ENCODE measurements around the gene NEDD8.
"Not testable (repeated sequence)": the region's sequence is repeated elsewhere in the genome, so short reads cannot be mapped to it uniquely, and the experiment has no call there.

NEDD8 gene

DNA sequence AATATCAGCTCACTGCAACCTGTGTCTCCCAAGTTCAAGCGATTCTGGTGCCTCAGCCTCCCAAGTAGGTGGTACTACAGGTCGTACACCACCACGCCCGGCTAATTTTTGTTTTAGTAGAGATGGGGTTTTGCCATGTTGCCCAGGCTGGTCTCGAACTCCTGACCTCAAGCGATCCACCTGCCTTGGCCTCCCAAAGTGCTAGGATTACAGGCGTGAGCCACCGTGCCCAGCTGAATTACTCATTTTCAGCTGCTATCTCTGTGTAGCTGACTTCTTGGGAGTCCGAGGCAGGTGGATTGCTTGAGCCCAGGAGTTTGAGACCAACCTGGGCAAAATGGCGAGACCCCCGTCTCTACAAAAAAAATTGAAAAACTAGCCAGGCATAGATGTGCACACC, 13.2 kb upstream of the NEDD8 start:
- DNase-seq = not testable (repeated sequence)

DNA sequence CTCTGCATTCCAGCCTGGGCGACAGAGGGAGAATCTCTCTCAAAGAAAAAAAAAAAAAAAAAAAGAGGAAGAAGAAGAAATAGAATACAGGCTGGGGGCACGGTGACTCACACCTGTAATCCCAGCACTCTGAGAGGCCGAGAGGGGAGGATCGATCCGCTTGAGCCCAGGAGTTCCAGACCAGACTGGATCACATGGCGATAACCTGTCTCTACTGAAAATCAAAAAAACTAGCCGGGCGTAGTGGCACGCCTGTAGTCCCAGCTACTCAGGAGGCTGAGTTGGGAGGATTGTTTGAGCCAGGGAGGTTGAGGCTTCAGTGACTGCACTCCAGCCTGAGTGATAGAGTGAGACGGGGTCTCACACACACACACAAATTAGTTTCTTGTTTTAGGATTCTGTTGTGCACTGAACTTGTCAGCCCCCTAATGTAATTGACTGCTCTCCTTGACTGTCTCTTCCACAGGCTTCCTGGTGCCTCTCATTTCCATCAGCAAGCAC, 11.2 kb upstream of the NEDD8 start:
- no peak for DNase-seq

DNA sequence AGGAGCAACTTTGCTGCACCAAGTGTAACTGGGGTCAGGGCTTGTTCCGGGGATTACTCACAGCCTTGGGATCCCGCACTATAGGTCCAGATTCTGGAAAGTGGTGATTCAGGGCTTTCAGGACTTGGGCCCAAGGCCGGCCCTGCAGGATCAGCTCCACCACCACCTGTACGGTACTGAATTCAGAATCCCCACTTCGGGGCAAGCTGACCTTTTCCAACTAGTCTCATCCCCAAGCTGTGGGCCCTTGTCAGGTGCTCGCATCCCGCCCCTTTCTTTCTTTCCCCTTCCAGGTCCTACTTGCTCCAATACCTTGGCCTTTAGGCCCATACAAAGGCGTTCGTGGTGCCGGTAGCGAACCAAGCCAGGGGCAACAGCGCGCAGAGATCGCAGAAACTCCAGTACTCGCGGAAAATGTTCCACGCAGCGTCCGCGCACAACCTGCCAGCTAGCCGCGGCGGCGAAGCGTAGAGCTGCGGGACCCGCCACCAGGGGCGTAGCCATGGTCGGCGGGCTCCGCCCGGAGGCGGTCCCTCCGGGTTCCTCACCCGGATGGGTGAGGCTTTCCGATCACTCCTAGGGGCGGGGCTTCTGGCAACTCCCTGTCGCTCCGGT, 9.8 kb upstream of the NEDD8 start:
- DNase-seq = peak; percentile 81

DNA sequence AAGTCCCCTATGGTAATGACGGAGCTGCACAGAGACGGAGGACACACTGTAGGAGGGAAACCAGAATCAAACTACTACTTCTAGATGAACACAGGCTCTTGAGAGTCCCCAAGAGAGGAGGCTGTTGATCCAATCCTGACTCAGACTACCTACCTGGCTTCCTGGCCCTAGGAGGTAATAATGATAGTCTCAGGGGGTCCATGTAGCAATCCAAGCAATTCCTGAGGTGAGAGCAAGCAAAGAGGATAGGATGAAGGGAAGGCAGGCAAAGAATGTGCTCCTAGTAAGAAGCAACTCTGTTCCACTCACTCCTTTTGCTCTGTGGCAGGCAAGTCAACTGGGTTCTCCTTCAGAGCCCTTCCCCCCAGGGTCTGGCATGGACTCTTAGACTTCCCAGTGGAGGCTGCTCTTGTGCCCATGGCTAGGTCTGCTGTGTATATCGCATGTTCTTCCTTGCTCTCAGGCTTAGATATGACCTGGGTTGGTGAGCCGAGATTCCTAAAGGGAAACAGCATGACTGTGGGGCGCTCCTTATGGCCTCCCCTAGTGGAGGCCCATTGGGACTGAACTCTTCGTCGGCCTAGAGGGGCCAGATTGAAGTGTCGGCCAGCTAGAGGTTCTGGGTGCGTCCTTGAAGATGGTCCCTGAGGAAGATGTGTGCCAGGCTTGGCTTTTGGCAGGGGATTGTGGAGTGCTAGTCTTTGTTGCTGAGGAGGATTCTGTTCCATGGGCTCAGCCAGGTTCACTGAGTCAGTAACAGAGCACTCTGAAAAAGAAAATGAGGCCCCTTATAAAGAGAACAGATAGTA, 8.1 kb upstream of the NEDD8 start:
- DNase-seq = no peak

DNA sequence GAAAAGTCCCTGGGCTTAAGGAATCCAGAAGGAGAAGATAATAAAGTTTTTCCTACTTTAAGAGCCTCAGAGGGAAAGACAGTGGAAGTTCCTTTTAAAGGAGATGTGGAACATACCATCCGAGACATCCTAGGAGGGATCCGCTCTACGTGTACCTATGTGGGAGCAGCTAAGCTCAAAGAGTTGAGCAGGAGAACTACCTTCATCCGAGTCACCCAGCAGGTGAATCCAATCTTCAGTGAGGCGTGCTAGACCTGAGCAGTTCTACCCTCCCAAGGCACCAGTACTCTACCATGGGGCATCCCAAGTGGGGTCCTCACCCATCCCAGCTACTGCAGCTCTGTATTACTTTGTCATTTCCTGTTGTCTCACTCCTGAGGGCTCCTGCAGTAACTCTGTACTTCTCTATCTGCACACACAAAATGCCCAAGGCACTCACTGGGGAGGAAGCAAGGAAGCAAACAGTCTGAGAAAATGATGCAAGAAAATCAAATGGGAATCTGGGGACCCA, 6.4 kb upstream of the NEDD8 start:
- DNase-seq = no peak

DNA sequence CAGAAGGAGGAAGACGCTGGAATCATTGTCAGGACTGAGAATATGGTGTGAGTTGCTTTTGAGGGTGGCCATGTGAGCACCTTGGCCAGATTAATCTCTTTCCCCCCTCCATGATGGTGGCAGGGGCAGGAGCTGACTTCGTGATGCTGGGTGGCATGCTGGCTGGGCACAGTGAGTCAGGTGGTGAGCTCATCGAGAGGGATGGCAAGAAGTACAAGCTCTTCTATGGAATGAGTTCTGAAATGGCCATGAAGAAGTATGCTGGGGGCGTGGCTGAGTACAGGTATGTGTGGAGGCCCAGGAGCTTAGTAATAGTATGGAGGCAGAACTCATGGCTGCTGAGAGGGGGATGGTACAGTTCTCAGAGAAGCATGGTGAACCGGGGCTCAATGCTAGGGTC, 6.0 kb upstream of the NEDD8 start:
- no peak for DNase-seq

DNA sequence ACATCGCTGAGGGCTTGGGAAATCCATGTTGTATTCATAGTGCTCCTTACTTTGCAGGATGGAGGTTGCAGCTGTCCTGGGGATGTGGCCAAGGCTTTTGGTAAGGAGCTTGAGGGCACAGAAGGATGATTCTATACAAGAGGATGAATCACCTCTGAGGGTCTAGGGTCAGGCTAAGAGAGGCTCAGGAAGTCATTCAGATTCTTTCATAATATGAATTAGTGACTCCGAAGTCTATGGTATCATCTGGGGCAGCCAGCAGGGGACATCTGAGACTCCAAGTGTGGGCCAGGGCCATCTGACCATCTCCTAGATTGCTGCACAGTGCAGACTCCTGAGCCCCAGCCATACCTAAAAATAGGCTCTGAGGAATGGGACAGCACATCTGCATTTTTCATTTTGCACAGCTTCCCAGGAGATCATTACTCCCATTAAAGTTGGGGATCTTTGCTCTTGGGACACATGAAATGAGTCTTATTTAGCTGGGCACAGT, 5.3 kb upstream of the NEDD8 start:
- DNase-seq = no peak

DNA sequence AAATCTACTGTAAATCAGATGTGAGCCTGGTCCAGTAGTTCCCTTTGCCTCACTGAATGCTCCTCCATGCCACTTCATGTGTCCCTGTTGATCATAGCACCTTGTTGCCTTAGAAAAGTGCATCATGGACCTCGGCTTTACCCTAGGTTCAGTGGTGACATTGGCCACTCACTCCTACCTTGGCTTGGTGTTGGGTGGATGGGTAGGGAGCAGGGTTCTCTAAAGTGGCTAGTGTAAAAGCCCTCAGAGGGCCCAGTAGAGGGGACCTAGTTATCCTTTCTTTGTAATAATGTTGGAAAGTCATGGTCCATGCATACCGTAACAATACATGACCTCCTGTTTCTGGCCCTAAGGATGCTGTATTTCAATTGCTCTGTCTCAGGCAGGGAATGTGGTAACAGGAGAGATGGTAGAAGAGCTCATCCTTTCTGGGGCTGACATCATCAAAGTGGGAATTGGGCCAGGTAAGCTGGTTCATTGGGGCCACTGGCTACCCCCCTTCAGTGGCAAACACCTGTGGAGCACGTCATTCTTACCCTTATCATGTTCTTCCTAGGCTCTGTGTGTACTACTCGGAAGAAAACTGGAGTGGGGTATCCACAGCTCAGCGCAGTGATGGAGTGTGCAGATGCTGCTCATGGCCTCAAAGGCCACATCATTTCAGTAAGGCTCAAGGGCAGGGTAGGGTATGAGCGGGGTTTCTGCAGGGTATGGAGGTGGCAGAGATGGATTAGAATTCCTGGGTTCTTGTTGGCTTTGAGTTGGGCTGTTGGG, 4.7 kb upstream of the NEDD8 start:
- DNase-seq = no peak

DNA sequence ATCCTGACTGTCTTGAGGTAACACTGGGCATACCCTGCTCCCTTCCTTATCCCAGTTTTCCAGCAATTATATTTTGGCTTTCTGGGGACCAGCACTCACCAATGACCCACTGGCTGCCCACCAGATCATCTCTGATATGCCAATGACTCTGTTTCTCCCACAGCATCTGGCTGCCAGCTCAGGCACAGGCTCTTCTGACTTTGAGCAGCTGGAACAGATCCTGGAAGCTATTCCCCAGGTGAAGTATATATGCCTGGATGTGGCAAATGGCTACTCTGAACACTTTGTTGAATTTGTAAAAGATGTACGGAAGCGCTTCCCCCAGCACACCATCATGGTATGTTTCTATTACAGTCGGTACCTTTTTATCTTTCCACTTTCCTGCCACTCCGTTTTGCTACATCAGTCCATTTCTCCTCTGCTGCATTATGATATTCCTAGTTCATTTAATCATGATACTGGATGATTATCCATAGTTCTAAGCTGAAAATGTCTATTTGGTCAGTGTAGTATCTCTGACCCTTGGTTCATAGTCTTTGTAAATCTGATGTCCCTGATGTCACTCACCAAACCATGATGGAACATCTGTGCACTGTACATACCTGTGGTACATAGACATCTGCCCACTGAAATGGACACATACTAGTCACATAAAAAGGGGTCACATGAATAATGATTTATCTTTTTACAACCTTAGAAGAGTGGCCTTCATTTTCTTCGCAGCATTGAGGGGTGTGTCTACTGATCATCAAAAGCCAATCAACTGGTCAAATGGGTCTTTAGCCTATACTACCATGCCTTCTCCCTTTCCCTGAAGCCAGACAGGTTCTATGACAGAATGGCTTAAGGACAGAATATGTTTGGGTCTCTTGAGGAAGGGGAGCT, 3.9 kb upstream of the NEDD8 start:
- DNase-seq = no peak

DNA sequence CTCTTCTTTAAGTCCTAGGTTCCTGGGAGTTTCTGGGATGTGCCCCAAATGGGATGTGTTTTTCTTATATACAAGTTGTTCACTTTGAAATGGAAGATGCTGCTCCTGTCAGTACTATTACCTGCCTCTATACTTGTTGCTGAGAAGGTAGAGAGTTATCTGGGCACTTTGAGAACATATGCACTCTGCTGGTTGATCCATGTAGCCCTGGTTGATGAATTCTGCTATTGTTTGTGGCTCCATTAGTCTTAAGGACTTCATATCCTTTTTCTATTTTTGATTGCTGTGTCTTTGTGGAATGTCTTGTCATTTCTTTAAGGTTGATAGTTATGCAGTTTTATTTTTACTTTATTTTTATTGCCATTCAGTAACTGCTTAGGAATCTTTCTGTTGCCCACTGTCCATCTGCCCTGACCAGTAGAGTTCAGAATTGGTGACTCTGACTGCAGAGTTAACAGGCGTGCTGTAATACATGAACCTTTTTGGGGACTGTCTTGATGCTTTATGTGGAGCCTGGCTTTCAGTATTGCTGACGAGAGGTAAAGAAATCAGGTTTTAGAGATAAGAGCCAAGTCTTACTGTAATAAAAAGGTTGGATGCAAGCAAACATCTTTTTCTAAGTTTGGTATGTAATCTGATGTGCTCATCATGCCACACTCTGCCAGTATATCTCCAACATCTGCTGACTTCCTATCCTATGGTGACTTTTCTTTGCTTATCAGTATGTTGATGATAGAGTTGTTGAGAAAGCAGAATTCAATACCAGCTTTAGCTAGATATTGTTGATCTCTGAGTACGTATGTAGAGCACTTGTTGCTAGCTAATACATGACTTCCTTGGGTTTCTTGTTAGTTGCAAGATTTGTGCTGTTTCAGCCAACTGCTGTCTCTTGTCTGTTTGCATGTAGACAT, 2.2 kb upstream of the NEDD8 start:
- no peak for DNase-seq

DNA sequence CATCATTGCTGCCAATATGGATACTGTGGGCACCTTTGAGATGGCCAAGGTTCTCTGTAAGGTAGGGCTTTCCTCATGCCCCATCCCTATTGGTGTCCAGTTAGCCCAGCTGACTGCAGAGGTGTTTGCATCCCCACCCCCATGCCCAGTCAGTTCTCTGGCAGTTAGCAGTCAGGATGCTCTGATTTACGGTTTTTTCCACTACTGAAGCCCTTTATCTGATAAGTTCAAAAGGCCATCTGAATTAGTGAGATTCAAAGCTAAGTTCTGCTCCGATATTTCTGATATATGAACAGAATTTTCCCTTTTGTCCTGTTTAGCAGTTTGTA, 1.3 kb upstream of the NEDD8 start:
- DNase-seq = no peak

DNA sequence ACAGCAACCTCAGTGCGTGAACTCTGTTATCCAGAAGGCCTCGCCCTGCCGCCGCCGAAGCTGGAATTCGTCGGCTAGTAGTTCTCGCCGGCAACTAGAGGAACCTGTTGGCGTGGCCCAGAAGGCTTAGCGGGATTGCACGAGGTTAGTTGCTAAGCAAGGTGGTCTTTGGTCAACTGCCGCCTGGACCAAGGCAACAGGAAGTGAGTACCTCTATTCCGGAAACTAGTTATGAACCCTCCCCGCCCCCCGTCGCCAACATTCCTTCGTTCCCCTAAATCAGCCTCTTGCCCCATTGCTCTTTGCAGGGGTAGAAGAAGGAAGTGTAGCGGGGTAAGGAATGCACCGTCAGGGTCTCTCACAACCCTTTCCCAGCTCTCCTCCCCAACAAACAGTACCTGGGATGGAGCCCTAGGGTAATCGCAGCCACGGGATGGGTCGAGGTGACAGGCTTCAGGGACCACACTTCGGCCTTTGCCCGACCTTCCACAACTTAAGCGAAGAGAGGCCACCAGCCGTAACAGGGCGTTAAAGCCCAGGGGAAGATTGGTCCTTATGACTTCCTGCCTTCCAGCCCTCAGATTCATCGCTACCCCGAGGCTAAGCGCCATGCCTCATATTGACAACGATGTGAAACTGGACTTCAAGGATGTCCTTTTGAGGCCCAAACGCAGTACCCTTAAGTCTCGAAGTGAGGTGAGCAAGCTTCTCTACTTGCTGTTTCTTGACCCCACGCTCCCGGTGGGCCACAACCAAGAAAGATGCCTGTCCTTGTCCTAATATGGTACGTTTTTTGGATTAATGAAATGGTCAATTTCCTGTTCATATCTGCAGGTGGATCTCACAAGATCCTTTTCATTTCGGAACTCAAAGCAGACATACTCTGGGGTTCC, 724 bp upstream of the NEDD8 start, which contains the start of gene GMPR2:
GMPR2 (plus strand) TSS at position 285 of the 893 bp plus-strand sequence; CDS start at position 610, 325 bp downstream.
- no peak for DNase-seq

DNA sequence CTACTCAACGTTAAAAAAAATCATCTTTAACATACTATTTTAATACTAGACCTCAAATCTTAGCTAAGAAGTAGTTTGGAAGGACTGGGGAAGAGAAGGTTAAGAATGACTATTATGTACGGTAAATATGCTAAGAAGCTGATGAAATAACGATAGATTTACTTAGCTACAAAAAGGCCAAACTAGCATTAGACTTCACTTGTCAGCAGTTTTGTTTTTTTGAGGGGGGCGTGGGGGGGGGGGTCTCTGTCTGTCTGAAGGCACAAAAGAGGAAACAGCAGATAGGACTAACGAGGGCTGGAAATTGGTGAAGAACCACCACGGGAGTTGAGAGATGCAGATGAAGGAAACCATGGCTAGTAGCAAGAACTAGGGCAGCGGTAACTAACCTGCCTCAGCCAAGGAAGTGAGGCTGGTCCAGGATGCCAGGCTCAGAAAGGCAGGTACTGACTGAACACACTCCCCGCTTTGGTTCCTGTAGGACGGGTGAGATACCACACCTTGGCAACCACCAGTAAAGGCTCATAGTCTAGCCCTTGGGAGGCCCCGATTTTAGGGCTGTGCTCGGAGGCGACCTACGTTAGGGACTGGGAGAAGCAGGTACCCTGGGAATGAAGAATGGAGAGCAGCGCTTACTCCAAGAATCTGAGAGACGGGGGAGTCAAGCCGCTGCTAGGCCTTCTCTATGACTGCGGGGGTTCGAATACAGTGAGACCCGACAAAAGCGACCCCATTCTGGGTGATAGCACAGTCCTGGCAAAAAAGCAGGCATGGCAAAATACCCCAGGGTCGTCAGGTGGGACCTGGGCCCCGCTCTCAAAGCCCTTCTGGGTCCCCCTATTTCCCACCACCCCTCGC, 675 bp downstream of the NEDD8 start:
- DNase-seq = no peak

DNA sequence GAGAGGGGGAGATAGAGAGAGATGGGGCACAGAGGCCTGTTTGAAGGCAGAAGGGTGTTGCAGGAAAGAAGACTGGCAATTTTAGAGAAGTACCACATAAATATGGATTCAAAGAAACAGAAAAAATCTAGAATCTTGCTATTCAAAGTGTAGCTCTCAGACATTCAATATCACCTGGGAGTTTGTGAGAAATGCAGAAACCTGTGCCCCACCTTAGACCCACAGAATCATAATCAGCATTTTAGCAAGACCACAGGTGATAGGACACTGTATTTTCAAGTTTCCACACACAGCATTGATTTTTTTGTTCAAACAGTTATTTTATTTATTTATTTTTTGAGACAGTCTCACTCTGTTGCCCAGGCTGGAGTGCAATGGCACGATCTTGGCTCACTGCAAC, 3.3 kb downstream of the NEDD8 start:
- no peak for DNase-seq

DNA sequence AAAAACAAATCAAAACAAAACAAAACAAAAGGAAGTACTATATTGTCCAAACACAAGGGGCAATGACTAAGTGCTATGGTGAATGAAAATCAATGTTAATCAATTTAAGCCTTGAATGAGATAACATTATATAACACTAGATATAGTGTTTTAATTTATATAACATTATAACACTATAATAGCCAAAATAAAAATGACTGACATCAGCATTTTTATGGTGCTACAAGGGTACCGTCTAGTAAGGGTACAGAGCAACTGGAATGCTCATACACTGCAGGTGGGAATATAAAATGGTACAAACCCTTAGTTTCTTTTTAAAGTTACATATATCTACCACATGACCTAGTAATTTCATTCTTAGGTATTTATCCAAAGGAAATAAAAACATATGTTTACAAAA, 5.7 kb downstream of the NEDD8 start:
- no peak for DNase-seq

DNA sequence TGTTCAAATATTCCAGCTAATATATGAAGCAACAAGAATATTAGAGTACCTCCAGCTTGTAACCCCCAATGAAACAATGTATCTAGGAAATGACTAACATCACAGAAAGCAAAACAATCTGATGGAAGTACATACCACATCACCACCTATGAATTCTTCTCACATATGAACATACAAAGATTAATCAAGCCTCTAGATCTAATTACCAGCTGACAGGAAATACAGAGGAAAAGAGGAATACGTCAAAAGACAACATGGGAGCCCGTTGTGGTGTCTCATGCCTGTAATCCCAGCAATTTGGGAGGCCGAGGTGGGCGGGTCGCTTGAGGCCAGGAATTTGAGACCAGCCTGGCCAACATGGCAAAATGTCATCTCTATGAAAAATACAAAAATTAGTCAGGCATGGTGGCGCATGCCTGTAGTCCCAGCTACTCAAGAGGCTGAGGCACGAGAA, 7.5 kb downstream of the NEDD8 start:
- DNase-seq = no peak

DNA sequence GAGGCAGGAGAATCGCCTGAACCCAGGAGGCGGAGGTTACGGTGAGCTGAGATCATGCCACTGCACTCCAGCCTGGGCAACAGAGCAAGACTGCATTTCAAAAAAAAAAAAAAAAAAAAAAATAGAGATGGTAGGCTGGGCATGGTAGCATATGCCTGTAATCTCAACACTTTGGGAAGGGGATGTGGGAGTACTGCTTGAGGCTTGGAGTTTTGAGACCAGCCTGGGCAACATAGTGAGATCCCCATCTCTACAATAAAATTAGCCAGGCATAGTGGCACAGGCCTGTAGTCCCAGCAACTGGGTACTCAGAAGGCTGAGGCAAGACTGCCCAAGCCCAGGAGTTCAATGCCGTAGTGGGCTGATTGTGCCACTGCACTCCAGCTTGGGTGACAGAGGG, 9.2 kb downstream of the NEDD8 start:
- not testable (repeated sequence) for DNase-seq

DNA sequence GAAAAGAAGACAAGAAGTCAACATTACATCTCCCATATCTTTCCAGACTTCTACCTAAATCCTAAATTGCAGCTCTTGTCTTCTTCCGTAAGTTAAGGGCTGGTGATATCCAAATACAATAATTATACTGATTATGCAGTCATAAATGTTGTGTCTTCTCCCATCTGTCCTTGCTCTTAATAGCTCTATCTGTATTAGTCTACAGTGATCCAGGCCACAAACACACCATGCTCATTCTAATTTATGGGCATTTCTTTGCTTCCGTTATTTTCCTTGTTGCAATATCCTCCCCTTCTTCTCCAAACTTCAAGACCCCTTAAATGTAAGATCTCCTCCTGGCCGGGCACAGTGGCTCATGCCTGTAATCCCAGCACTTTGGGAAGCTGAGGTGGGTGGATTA, 12.6 kb downstream of the NEDD8 start:
- DNase-seq = no peak

DNA sequence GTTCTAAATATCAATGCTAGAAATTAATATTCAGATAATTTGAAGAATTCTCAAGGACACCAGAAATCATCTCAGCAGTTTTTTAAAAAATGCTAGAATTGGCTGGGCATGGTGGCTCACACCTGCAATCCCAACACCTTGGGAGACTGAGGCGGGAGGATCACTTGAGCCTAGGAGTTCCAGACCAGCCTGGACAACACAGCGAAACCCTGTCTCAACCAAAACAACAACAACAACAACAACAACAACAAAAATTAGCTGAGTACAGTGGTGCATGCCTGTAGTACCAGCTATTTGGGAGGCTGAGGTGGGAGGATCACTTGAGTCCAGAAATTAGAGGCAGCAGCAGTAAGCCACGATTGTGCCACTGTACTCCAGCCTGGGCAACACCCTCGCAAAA, 13.1 kb downstream of the NEDD8 start:
- DNase-seq = no peak

Measured in NCI-H2081 treated with DMSO at 0.1 percent for 48 hours (cell line).